G401 (cell line): ENCODE measurements around the gene NFS1. TPM values are rescaled to one million over a fixed set of nuclear protein-coding genes. Genes with fewer than 3 reads are reported as not detected.
"Not testable (repeated sequence)": the region's sequence is repeated elsewhere in the genome, so short reads cannot be mapped to it uniquely, and the experiment has no call there.

Experiments used
- DNase-seq: peaks from one replicate; pipeline ENCODE4 v3.0.0-alpha.2; 2015; ENCODE audit warnings: low spot score
- in situ Hi-C: cut with HindIII; loops from 2 replicates; pipeline ENCODE4 v1.10.0; 2016; ENCODE audit warnings: low sequenced_read_pairs, mixed read lengths
- total RNA-seq: library from RNA; depleted of rRNA; stranded (reverse); fragments of >200 nt; shearing (Covaris generic); gene quantifications from 2 replicates; pipeline ENCODE4 v1.2.3, GENCODE V29; 2014

NFS1 gene
- total RNA-seq, 1 experiment from 2014 or later: 77.7 TPM

- in situ Hi-C loops: no loop called here
Measured at GRCh38 chr20:35695245-35695749, 3.9 kb downstream of the NFS1 start.

GRCh38 chr20:35690265-35690664 is 8.9 kb downstream of the NFS1 start:
- DNase-seq: no peak
- in situ Hi-C loops: no loop called here

More at GRCh38 chr20:35695245-35695749, 3.9 kb downstream of the NFS1 start:
- DNase-seq: no peak

- in situ Hi-C loops, DNase-seq: not testable (repeated sequence)
Measured at GRCh38 chr20:35686872-35687271, 12.3 kb downstream of the NFS1 start.

GRCh38 chr20:35685368-35685767 is 13.8 kb downstream of the NFS1 start:
- in situ Hi-C loops: not testable (repeated sequence)

GRCh38 chr20:35681960-35682359 is 17.2 kb downstream of the NFS1 start:
- in situ Hi-C loops: no loop called here
- DNase-seq: no peak

More at GRCh38 chr20:35685368-35685767, 13.8 kb downstream of the NFS1 start:
- DNase-seq: not testable (repeated sequence)

- DNase-seq: no peak
- in situ Hi-C loops: no loop called here
Measured at GRCh38 chr20:35680452-35681183, 18.5 kb downstream of the NFS1 start.

- DNase-seq: no peak
- in situ Hi-C loops: no loop called here
Measured at GRCh38 chr20:35674921-35675320, 24.2 kb downstream of the NFS1 start.

GRCh38 chr20:35673884-35674283 is 25.3 kb downstream of the NFS1 start:
- in situ Hi-C loops: no loop called here
- peak; percentile 83 for DNase-seq

GRCh38 chr20:35669681-35670080 is 29.5 kb downstream of the NFS1 start:
- in situ Hi-C loops: no loop called here
- no peak for DNase-seq

GRCh38 chr20:35669221-35669620 is 29.9 kb downstream of the NFS1 start:
- in situ Hi-C loops: no loop called here
- no peak for DNase-seq

GRCh38 chr20:35665949-35666288 is 33.2 kb downstream of the NFS1 start:
- in situ Hi-C loops: no loop called here
- DNase-seq: no peak

GRCh38 chr20:35664466-35665206 is 34.5 kb downstream of the NFS1 start, which contains the start of the genes CPNE1 and RBM12:
Gene CPNE1, minus strand, starts transcription at chr20:35664900. Its CDS starts 31,977 bp downstream, at chr20:35632923.
Gene RBM12, minus strand, starts transcription at chr20:35664900. Its CDS starts 9,578 bp downstream, at chr20:35655322.
- DNase-seq: peak; percentile 92
- in situ Hi-C loops: no loop called here

- in situ Hi-C loops: no loop called here
- no peak for DNase-seq
Measured at GRCh38 chr20:35663516-35664465, 35.4 kb downstream of the NFS1 start.

- in situ Hi-C loops: no loop called here
- no peak for DNase-seq
Measured at GRCh38 chr20:35662551-35662950, 36.6 kb downstream of the NFS1 start.

- DNase-seq: no peak
- in situ Hi-C loops: no loop called here
Measured at GRCh38 chr20:35661908-35662307, 37.2 kb downstream of the NFS1 start.

GRCh38 chr20:35661053-35661452 is 38.1 kb downstream of the NFS1 start:
- in situ Hi-C loops: no loop called here

GRCh38 chr20:35660122-35660937 is 38.8 kb downstream of the NFS1 start:
- DNase-seq: no peak
- in situ Hi-C loops: no loop called here

More at GRCh38 chr20:35661053-35661452, 38.1 kb downstream of the NFS1 start:
- DNase-seq: no peak

GRCh38 chr20:35657271-35657670 is 41.9 kb downstream of the NFS1 start:
- in situ Hi-C loops: no loop called here
- DNase-seq: no peak
